GM23248 (cell line): ENCODE measurements around the gene ETV1.

Experiments
- EZH2 ChIP-seq: fragments of 200-600 bp; sonication (generic); IDR thresholded peaks from 2 replicates; pipeline ENCODE4 v1.6.1; 2018; ENCODE audit warnings: antibody characterized with exemption, mild to moderate bottlenecking; ENCODE audit not compliant: insufficient read depth, poor library complexity, severe bottlenecking
- EZH2phosphoT487 ChIP-seq: fragments of 200-600 bp; sonication (generic); IDR thresholded peaks from 2 replicates; pipeline ENCODE4 v1.6.1; 2018; ENCODE audit warnings: antibody characterized with exemption, moderate library complexity, mild to moderate bottlenecking, low read depth; ENCODE audit not compliant: insufficient read depth

DNA sequence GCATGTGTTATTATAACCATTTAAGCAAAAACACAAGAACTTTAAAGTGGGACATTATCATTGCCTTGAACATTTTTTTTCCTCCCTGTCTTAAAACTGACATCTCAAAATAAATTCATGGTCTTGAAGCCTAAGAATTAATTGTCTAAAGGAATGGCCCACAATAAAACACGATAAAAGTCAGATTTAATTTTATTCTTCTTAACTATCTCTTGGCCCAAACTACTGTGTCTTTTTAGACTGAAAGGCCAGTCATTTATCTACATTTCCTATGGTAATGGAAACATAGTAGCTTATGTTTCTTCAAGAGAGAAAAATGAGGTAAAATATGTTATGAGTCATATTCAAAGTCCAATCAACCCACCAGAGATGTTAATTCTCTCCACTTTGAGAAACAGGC, 24.4 kb upstream of the ETV1 start:
- TF ChIP-seq EZH2 = no peak
- TF ChIP-seq EZH2phosphoT487 = no peak
